Activated T-cell treated with anti-CD3 and anti-CD28 coated beads, Interleukin-2, amount 50 U/mL, for 72 hours (primary cell): ENCODE results near the gene ADAMTS2. TPM values are rescaled to one million over a fixed set of nuclear protein-coding genes. Genes with fewer than 3 reads are reported as not detected.

ENCODE experiments used
- ATAC-seq, 2 donors: fragments of 150-1000 bp; cut with Tn5 transposase; replicated peaks in 1 of 2; 2 replicates each; pipeline ENCODE4 v1.10.0; 2021; ENCODE audit warnings: moderate library complexity in 2 of 2, mild to moderate bottlenecking in 1 of 2
- DNase-seq, 2 donors: peaks; one replicate each; pipeline ENCODE4 v3.0.0; 2021 to 2022; ENCODE audit warnings: mixed read lengths in 1 of 2
- H3K27ac Mint-ChIP-seq: one replicate; pipeline ENCODE4 v1.8.0; 2022; ENCODE audit warnings: mild to moderate bottlenecking, moderate library complexity, mixed read lengths
- H3K27me3 Mint-ChIP-seq: one replicate; pipeline ENCODE4 v1.8.0; 2022; ENCODE audit warnings: low read depth, mixed read lengths
- H3K36me3 Mint-ChIP-seq, 2 donors: one replicate each; pipeline ENCODE4 v1.8.0; 2022; ENCODE audit warnings: mixed read lengths in 2 of 2, mild to moderate bottlenecking in 1 of 2; ENCODE audit not compliant: insufficient read depth in 2 of 2
- H3K4me1 Mint-ChIP-seq: one replicate; pipeline ENCODE4 v1.8.0; 2022; ENCODE audit warnings: low read depth, mixed read lengths
- H3K4me3 Mint-ChIP-seq, 2 donors: one replicate each; pipeline ENCODE4 v1.8.0; 2022; ENCODE audit warnings: mild to moderate bottlenecking in 2 of 2, mixed read lengths in 2 of 2, moderate library complexity in 2 of 2
- H3K9me3 Mint-ChIP-seq, 2 donors: one replicate each; pipeline ENCODE4 v1.8.0; 2022; ENCODE audit warnings: mixed read lengths in 2 of 2
- total RNA-seq, 2 donors: library from RNA; stranded (reverse); gene quantifications; one replicate each; pipeline ENCODE4 v1.2.3, GENCODE V29; 2022

ADAMTS2 gene
- total RNA-seq, 2 donors from 2014 or later = not detected

- peaks cover 3 to 9% of the 10 kb centered on the region in 2 donors for H3K9me3 Mint-ChIP-seq
- no peak overlapping the region for H3K4me3 Mint-ChIP-seq
- ATAC-seq (no peak), DNase-seq (no peak)
- H3K4me1 Mint-ChIP-seq = no peaks in the 10 kb centered on the region
- H3K27ac Mint-ChIP-seq = no peak overlapping the region
- H3K36me3 Mint-ChIP-seq = peaks cover 1% of the 10 kb centered on the region in 2 donors
- H3K27me3 Mint-ChIP-seq = peaks cover 18% of the 10 kb centered on the region
Measured at GRCh38 chr5:179243333-179243732, 101.9 kb downstream of the ADAMTS2 start.

- H3K4me3 Mint-ChIP-seq = no peak overlapping the region
- peaks cover 18% of the 10 kb centered on the region for H3K27me3 Mint-ChIP-seq
- H3K4me1 Mint-ChIP-seq = no peaks in the 10 kb centered on the region
- ATAC-seq (no peak), DNase-seq (no peak)
- peaks cover 1% of the 10 kb centered on the region in 2 donors for H3K36me3 Mint-ChIP-seq
- H3K27ac Mint-ChIP-seq = no peak overlapping the region
- peaks cover 3 to 9% of the 10 kb centered on the region in 2 donors for H3K9me3 Mint-ChIP-seq
Measured at GRCh38 chr5:179242676-179243075, 102.6 kb downstream of the ADAMTS2 start.

- Mint-ChIP-seq H3K9me3 (peaks cover 3 to 6% of the 10 kb centered on the region in 2 donors), H3K27me3 (peaks cover 13% of the 10 kb centered on the region), H3K36me3 (peaks cover 0 to 1% of the 10 kb centered on the region in 2 donors), H3K4me3 (no peak overlapping the region), H3K4me1 (no peaks in the 10 kb centered on the region), H3K27ac (no peak overlapping the region)
- ATAC-seq (no peak), DNase-seq (no peak)
Measured at GRCh38 chr5:179241764-179242370, 103.4 kb downstream of the ADAMTS2 start.

DNA sequence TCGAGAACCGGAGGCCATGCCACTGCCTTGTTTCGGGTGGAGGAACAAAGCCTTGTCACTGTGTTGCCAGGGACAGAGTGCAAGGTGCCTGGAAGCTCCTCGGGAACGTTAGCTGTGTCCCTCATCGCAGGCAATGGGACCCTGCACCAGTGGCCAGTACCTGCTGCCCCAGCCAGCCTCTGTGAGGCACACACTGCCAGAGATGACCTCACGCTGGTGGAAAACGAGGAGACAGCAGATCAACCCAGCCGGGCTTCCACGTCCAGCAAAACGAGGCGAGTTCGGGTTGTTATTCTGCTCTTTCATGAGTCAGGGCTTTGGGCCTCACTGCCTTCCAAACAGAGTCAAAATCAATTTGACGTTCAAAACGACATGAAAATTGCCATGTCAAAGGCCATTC, 104.1 kb downstream of the ADAMTS2 start:
- DNase-seq (no peak), ATAC-seq (no peak)
- H3K27ac Mint-ChIP-seq = no peak overlapping the region
- no peak overlapping the region for H3K4me3 Mint-ChIP-seq
- H3K9me3 Mint-ChIP-seq = peaks cover 0 to 3% of the 10 kb centered on the region in 2 donors
- H3K4me1 Mint-ChIP-seq = no peaks in the 10 kb centered on the region
- peaks cover 13% of the 10 kb centered on the region for H3K27me3 Mint-ChIP-seq
- peaks cover 0 to 1% of the 10 kb centered on the region in 2 donors for H3K36me3 Mint-ChIP-seq

DNA sequence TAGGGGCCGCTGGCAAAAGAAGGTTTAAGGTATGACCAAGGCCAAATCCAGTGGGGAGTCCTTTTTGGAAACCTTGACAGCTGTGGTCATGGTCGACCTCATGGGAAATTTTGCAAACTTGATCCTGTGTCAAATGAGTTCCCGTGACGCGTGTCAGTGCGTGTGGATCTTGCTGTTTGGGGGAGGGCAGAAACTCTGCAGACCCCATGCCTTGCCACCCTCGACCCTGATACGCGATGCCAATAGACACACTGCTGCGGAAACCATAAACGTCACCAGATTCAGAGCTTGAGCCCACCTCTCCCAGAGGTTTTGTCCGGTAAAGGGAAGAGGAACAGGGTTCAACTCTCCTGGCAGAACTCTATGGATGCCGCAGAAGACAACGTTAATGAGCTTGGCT, 104.7 kb downstream of the ADAMTS2 start:
- no peaks in the 10 kb centered on the region for H3K4me1 Mint-ChIP-seq
- no peak for DNase-seq

DNA sequence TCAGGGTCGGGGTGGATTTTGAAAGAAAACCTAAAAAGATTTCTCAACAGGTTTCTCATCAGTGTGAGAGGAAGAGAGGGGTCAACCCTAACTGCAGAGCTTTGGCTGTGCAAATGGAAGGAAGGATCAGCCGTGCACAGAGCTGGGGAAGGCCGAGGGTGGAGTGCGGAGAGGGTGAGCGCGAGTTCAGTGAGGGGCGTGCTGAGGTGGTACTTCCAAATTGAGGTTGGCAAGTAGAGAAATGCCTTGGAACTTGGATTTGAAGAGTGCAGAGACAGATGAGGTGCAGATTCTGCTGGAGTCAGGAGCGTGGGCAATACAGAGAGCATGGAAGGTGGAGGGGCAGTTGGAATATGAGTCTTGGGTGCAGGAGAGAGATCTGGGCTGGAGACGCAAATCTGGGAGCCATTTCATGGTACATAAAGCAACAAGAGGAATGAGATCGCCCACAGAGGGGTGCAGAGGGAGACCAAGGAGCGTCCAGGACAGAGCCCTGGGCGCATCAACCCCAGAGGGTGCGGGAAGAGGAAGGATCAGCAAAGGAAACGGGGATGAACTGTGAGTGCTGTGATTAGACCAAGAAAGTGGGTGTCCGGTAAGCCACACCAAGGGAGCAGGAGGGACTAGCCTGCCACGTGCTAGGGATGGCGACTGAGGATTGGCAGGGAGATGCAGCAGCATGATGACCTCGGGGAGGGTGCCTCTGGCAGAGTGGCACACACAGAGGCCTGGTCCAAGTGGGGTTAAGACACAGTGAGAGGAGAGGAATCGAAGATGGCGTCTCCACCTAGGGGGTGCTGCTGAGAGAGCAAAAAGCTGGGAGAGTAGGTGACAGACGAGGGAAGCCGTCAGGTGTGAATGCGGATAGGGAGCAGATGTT, 105.8 kb downstream of the ADAMTS2 start:
- no peaks in the 10 kb centered on the region for H3K36me3 Mint-ChIP-seq
- DNase-seq (no peak), ATAC-seq (no peak)
- H3K4me1 Mint-ChIP-seq = no peaks in the 10 kb centered on the region
- H3K9me3 Mint-ChIP-seq = no peaks in the 10 kb centered on the region
- H3K27ac Mint-ChIP-seq = no peak overlapping the region
- H3K4me3 Mint-ChIP-seq = no peak overlapping the region
- H3K27me3 Mint-ChIP-seq = peaks cover 18% of the 10 kb centered on the region

More for the DNA sequence above, 104.7 kb downstream of the ADAMTS2 start:
- peaks cover 13% of the 10 kb centered on the region for H3K27me3 Mint-ChIP-seq
- H3K9me3 Mint-ChIP-seq = no peaks in the 10 kb centered on the region
- no peak for ATAC-seq
- no peak overlapping the region for H3K4me3 Mint-ChIP-seq
- no peak overlapping the region for H3K27ac Mint-ChIP-seq
- peaks cover 0 to 1% of the 10 kb centered on the region in 2 donors for H3K36me3 Mint-ChIP-seq

- H3K36me3 Mint-ChIP-seq = no peaks in the 10 kb centered on the region
Measured at GRCh38 chr5:179238628-179238970, 106.7 kb downstream of the ADAMTS2 start.

DNA sequence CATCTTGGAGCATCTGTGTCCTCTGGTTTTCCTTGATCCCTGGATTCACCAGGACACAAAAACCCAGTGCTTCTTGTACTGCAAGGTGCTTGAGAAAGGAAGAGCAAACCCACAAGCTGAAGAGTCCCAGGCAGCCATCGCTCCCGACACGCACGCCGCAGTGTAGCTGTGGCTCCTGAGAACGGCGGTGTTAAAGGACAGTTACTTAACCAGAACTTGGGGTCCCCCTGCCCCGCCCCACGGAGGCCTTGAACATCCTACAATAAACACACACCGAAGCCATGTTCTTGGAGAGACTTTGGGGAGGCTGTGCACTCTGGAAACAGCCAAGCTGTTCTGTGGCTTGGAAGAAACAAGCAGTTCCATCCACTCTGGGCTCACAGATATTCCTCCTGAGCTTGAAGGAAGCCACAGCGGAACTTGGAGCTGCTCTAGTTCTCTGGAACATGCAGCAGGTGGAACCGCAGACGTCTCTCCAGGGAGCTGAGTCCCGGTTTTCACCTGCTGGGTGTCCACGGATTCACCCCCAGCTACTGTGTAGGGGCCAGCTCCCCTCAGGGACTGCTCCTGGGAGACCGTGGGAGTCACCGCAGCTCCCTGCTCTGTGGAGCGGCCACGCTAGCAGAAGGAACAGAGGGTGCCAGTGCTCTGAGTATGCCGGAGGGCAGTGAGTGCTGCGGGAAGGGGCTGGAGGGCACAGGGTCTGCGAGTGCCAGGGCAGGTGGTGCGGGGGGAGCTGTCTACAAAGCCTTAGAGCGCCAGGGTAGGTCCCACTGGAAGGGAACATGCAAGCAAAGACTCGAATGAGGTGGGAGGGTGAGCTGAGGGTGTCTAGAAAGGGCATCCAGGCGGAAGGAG, 107.3 kb downstream of the ADAMTS2 start:
- Mint-ChIP-seq H3K9me3 (no peaks in the 10 kb centered on the region), H3K4me3 (no peak overlapping the region), H3K4me1 (no peaks in the 10 kb centered on the region), H3K36me3 (no peaks in the 10 kb centered on the region), H3K27me3 (peaks cover 19% of the 10 kb centered on the region), H3K27ac (no peak overlapping the region)
- ATAC-seq = no peak
- DNase-seq = no peak

More at GRCh38 chr5:179238628-179238970, 106.7 kb downstream of the ADAMTS2 start:
- Mint-ChIP-seq H3K4me1 (no peaks in the 10 kb centered on the region), H3K27me3 (peaks cover 19% of the 10 kb centered on the region), H3K27ac (no peak overlapping the region), H3K9me3 (no peaks in the 10 kb centered on the region), H3K4me3 (no peak overlapping the region)
- ATAC-seq = no peak
- DNase-seq = no peak

- H3K36me3 Mint-ChIP-seq = no peaks in the 10 kb centered on the region
- DNase-seq (no peak), ATAC-seq (no peak)
- no peak overlapping the region for H3K4me3 Mint-ChIP-seq
- no peaks in the 10 kb centered on the region for H3K9me3 Mint-ChIP-seq
- H3K27ac Mint-ChIP-seq = no peak overlapping the region
- no peaks in the 10 kb centered on the region for H3K4me1 Mint-ChIP-seq
- peaks cover 19% of the 10 kb centered on the region for H3K27me3 Mint-ChIP-seq
Measured at GRCh38 chr5:179235416-179236400, 109.6 kb downstream of the ADAMTS2 start.

DNA sequence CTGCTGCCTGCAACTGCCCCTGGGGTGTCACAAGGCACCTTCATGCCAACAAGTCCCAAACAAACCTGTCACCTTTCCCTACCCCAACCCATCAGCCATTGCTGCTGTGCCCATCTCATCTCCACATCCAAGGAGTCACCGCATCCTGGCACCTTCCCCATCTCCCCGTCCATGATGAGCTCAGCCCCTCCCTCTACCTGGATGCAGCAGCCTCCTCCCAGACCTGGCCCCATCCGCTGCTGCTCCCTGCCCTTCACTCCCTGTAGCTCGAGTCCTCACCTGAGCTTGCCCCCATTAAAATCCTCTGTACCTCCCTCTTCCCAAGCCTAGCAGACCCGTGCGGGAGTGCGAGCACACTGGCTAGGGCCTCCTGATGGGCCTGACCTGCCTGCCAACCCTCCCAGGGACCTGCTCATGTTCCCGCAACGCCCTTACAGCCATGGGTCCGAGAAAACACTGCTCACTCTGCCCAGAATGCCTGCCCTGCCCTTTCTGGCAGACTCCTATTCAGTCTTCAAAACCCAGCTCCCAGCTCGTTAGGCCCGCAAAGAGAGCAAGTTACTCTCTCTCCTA, 110.6 kb downstream of the ADAMTS2 start:
- no peaks in the 10 kb centered on the region for H3K4me1 Mint-ChIP-seq
- no peaks in the 10 kb centered on the region for H3K9me3 Mint-ChIP-seq

GRCh38 chr5:179233909-179234562, 111.2 kb downstream of the ADAMTS2 start:
- Mint-ChIP-seq H3K27ac (no peak overlapping the region), H3K4me3 (no peak overlapping the region), H3K36me3 (no peaks in the 10 kb centered on the region), H3K27me3 (peaks cover 7% of the 10 kb centered on the region), H3K4me1 (no peaks in the 10 kb centered on the region), H3K9me3 (no peaks in the 10 kb centered on the region)
- no peak for ATAC-seq
- no peak for DNase-seq

More for the DNA sequence above, 110.6 kb downstream of the ADAMTS2 start:
- H3K27me3 Mint-ChIP-seq = peaks cover 13% of the 10 kb centered on the region
- ATAC-seq (no peak), DNase-seq (no peak)
- H3K4me3 Mint-ChIP-seq = no peak overlapping the region
- no peak overlapping the region for H3K27ac Mint-ChIP-seq
- no peaks in the 10 kb centered on the region for H3K36me3 Mint-ChIP-seq
